Adrenal gland (tissue), 12 donors: ENCODE results near the gene DEFB131A. TPM values are rescaled to one million over a fixed set of nuclear protein-coding genes. Genes with fewer than 3 reads are reported as not detected.
"Not testable (repeated sequence)": the region's sequence is repeated elsewhere in the genome, so short reads cannot be mapped to it uniquely, and the experiment has no call there.

ENCODE experiments used
- DNase-seq, 7 donors: peaks; one replicate each; pipeline ENCODE4 v3.0.0-alpha.2; 2019 to 2020
- H3K27ac ChIP-seq, 5 donors: fragments of 200-600 bp; sonication (generic) in 4 of 5; 1 replicate in 3 of 5; 2 replicates in 2 of 5; pipeline versions ENCODE4 v1.5.1 to v1.8.0; 2016 to 2020; ENCODE audit warnings: mild to moderate bottlenecking in 1 of 5
- H3K27me3 ChIP-seq: fragments of 200-600 bp; 2 replicates; pipeline ENCODE4 v1.8.0; 2021
- H3K36me3 ChIP-seq, 2 donors: fragments of 200-600 bp; replicated peaks in 1 of 2; 1 replicate in 1 of 2; 2 replicates in 1 of 2; pipeline versions ENCODE4 v1.5.1 to v1.8.0; 2018 to 2022
- H3K4me1 ChIP-seq, 2 donors: fragments of 200-600 bp; replicated peaks in 1 of 2; 1 replicate in 1 of 2; 2 replicates in 1 of 2; pipeline versions ENCODE4 v1.5.1 to v1.8.0; 2018 to 2021
- H3K4me3 ChIP-seq, 4 donors: fragments of 200-600 bp; sonication (generic) in 3 of 4; one replicate each; pipeline ENCODE4 v1.5.1; 2016 to 2018
- H3K9me3 ChIP-seq, 3 donors: fragments of 200-600 bp; sonication (generic) in 1 of 3; replicated peaks in 1 of 3; 1 replicate in 2 of 3; 2 replicates in 1 of 3; pipeline versions ENCODE4 v1.5.1 to v1.8.0; 2016 to 2021
- WGBS, 4 donors: extraction: QIAGEN DNeasy Blood & Tissue Kit in 2 of 4; methylation state at CpG; one replicate each; pipeline versions ENCODE4 v1.1.5 to v1.1.7; 2013 to 2017; 5-methylcytosine and 5-hydroxymethylcytosine counted together
- intact Hi-C, 2 donors: fragments of 100-400 bp; cut with DNase I; formaldehyde crosslinking; loops; one replicate each; pipeline versions ENCODE4 v1.14.1 to v1.15.0; 2022 to 2023
- polyA plus RNA-seq, 3 donors: library from polyadenylated mRNA; stranded (reverse); fragments of 200-250 nt in 2 of 3; fragments of 350-450 nt in 1 of 3; fragmentation: Illumina TruSeq in 1 of 3; extraction: RNeasy Lipid Tissue Mini Kit (QIAGEN cat#74804) in 1 of 3; gene quantifications; one replicate each; pipeline ENCODE4 v1.2.3, GENCODE V29; 2013 to 2014
- small RNA-seq, 2 donors: library from RNA; depleted of rRNA; stranded (forward); fragments of <200 nt; gene quantifications; one replicate each; pipeline ENCODE3, GENCODE V24; 2016
- total RNA-seq, 9 donors: library from RNA; depleted of rRNA in 4 of 9; stranded (reverse); fragments of >200 nt in 4 of 9; fragments of 120-200 nt in 1 of 9; fragmentation: NEBNext Ultra II Directional in 1 of 9; extraction: Animal tissue kit (Norgen Biotek cat#: 25700) in 1 of 9; gene quantifications; one replicate each; pipeline versions ENCODE4 v1.1.0 to v1.2.4, GENCODE V29; 2013 to 2023
- TF ChIP-seq, protein P1 (sequence below), 6 experiments: fragments of 450-650 bp in 4 of 6; fragments of 200-600 bp in 2 of 6; sonication (generic) in 1 of 6; IDR thresholded peaks; 1 replicate in 5 of 6; 2 replicates in 1 of 6; pipeline versions ENCODE4 v1.5.1 to v1.8.0; 2016 to 2021; ENCODE audit warnings: antibody characterized with exemption in 6 of 6, mild to moderate bottlenecking in 2 of 6, moderate library complexity in 1 of 6
- donor health status: healthy with polysubstance abuse.
- donor health status: Bipolar disorder and iron deficiency.
- donor health status: DM: yes; HTN: yes; CAD: no.
- donor health status: DM: no; HTN: no; CAD: no.
- donor health status: DM: no; HTN: no; CAD: no.
- donor health status: DM: yes; HTN: yes; CAD: no.

Gene DEFB131A
- total and polyA plus RNA-seq, 12 donors: not detected

DNA sequence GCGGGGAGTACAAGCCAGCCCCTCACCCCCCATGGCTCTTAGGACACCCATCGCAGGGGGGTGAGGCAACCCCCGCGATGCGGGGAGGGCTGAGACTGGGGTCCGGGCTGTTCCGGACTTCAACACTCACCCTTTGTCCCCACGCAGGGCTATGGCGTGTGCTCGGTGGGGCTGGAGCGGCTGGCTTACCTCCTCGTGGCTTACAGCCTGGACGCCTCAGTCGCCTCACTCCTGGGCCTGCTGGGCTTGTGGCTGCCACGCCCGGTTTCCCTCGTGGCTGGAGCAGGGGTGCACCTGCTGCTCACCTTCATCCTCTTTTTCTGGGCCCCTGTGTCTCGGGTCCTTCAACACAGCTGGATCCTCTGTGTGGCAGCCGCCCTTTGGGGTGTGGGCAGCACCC, 49.4 kb downstream of the DEFB131A start:
- H3K27me3 ChIP-seq, intact Hi-C loops, H3K27ac ChIP-seq, H3K36me3 ChIP-seq, H3K4me3 ChIP-seq, H3K9me3 ChIP-seq, DNase-seq, H3K4me1 ChIP-seq: not testable (repeated sequence)
- 44 to 87% (median 72%) methylated on average over 2 to 19 of the region's 19 CpGs for WGBS, 4 donors

DNA sequence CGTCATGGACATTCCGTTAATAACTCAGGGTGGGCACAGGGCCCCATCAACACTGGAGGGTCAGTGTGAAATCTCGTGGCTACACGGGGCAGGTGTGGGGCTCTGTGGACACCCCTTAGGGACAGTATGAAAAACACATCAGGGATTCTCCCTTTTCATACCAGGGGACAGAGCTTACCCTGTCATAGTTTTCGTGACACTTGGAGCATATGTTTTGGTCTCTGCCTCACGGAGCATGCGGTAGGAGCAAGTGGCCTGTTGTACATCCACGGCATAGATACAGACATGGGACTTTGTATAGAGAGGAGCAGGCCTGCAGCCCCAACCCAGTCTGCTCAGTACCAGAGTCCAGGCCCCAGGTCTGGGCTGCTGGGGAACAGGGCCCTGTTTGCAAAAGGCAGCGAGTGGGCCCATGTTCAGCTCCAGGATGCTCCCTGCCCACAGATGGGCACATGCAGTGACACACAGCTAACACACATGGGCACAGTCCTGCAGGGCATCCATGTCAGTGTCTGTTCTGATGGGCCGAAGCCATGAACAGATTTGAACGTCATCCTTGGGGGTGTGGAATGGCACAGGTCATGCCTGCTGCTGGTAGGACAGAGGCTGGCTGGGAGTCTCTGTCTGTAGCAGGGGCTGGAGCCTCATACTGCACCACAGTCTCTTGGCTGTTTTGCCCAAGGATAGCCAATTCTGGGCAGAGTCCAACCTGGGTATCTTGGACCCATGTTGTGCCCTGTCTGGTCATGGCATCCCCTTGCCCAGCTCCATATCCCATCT, 50.2 kb downstream of the DEFB131A start:
- H3K9me3 ChIP-seq, intact Hi-C loops, H3K4me1 ChIP-seq, H3K27ac ChIP-seq, H3K27me3 ChIP-seq, H3K4me3 ChIP-seq, H3K36me3 ChIP-seq, DNase-seq: not testable (repeated sequence)
- WGBS, 4 donors: 70 to 81% (median 75%) methylated on average over 7 to 11 of the region's 11 CpGs

DNA sequence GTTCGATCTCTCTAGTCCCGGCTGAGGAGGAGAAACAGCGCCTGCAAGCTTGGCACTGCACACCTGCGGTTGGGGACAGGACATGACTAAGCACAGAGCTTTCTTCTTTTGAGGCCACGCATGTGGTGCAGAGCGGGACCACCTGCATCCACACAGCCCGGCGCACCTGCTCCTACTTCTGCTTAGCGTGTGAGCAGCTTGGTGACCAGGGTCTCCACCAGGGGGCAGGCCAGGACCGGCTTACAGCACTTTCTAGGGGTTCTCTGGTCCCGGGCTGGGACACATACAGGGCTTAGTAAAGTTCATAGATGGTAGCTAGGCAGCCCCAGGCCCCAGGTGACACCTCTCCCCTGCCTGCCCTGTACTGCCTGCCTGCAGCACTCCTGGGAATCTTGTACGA, 51.2 kb downstream of the DEFB131A start:
- H3K27me3 ChIP-seq, H3K4me1 ChIP-seq, H3K27ac ChIP-seq, intact Hi-C loops, H3K36me3 ChIP-seq, H3K9me3 ChIP-seq, H3K4me3 ChIP-seq: not testable (repeated sequence)
- WGBS, 4 donors: 0 to 11% (median 9%) methylated on average over 3 to 11 of the region's 12 CpGs
- TF ChIP-seq, protein P1, sequence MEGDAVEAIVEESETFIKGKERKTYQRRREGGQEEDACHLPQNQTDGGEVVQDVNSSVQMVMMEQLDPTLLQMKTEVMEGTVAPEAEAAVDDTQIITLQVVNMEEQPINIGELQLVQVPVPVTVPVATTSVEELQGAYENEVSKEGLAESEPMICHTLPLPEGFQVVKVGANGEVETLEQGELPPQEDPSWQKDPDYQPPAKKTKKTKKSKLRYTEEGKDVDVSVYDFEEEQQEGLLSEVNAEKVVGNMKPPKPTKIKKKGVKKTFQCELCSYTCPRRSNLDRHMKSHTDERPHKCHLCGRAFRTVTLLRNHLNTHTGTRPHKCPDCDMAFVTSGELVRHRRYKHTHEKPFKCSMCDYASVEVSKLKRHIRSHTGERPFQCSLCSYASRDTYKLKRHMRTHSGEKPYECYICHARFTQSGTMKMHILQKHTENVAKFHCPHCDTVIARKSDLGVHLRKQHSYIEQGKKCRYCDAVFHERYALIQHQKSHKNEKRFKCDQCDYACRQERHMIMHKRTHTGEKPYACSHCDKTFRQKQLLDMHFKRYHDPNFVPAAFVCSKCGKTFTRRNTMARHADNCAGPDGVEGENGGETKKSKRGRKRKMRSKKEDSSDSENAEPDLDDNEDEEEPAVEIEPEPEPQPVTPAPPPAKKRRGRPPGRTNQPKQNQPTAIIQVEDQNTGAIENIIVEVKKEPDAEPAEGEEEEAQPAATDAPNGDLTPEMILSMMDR (IDR thresholded peaks at IDR 0.05): peak in 3 of 6 experiments; percentile 12 to 40 (median 15)
- DNase-seq: peak; percentile 20 to 63 (median 45)

DNA sequence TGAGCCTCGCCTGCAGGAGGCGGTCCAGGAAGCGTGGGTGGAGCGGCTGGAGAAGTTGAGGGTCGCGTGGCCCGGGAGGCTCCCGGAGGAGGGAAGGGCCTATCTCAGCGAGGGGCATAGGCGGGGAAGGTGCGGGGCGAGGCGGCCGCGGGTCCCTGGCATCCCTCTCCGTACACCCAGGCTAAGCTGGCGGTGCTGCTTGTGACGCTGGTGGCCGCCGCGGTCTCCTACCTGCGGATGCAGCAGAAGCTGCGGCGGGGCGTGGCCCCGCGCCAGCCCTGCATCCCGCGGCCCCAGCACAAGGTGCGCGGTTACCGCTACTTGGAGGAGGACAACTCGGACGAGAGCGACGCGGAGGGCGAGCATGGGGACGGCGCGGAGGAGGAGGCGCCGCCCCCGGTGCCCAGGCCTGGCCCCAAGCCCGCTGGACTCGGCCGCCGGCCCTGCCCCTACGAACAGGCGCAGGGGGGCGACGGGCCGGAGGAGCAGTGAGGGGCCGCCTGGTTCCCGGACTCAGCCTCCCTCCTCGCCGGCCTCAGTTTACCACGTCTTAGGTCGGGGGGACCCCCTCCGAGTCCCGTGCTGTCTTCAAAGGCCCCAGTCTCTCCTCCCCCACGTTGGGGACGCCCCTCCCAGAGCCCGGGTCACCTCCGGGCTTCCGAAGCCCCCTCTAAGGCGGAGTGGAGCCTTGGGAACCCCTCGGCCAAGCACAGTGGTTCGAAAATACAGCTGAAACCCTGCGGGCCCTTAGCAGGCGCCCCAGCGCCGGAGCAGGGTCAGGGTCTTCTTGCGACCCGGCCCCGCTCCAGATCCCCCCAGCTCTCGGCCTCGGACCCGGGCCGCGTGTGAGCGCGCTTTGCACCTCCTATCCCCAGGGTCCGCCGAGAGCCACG, 53.6 kb downstream of the DEFB131A start:
- WGBS, 4 donors: 3% methylated on average over 56 to 81 of the region's 86 CpGs; no CpG with 5 or more reads in 1 of the 4 donors
- DNase-seq, H3K27ac ChIP-seq, intact Hi-C loops, H3K27me3 ChIP-seq, H3K4me1 ChIP-seq, H3K4me3 ChIP-seq, H3K9me3 ChIP-seq, H3K36me3 ChIP-seq: not testable (repeated sequence)

DNA sequence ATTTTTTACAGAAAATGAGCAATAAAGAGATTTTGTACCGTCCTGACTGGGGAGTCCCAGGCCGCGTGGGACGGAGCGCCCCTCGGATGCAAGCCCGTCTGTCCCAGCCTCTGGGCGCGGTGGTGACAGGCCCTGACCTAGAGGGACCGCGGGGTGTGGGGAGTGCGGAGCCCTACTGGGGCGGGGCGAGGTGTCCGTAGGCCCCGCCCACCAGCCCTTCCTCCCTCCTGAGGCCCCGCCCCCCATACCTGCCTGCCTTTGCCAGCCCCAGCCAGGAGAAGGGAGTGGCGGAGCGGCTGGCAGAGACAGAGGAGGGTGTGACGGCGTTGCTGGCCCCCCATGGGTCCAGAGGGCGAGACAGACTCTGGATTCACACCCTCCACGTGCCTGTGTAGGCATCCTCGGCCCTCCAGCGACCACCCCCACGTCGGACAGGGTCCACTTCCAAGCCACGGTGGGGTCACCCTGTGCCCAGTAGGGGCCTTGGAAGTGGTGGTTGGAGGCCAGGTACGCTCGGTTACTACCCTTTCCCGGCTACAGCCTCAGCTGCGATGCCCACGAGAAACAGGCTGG, 54.3 kb downstream of the DEFB131A start:
- DNase-seq, H3K27ac ChIP-seq, H3K36me3 ChIP-seq, H3K4me3 ChIP-seq, H3K27me3 ChIP-seq, H3K4me1 ChIP-seq, H3K9me3 ChIP-seq, intact Hi-C loops: not testable (repeated sequence)
- 17 to 27% (median 19%) methylated on average over 20 to 32 of the region's 33 CpGs; no CpG with 5 or more reads in 1 of the 4 donors for WGBS, 4 donors

DNA sequence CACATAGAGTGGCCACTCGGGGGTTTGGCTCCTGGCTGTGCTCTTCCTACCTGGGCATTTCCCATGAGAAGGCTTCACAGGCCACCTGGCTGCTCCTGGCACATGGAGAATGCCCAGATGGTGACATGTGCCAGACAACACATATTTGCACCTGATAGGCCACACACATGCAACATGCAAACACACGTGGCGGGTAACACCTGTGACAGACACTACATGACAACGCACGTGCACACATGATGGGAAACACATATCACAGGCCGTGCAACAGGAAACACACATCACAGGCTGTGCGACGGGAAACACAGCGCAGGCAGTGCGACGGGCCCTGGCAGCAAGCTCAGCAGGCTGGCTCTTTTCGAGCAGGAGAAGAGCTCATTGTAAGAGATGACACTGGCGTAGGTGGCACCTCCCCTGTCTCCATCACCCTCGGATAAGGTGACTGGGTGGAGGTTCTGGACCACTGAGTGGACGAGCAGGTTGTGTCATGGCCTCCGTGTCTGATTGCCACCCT, 55.8 kb downstream of the DEFB131A start:
- H3K9me3 ChIP-seq, DNase-seq, H3K4me3 ChIP-seq, H3K27me3 ChIP-seq, H3K4me1 ChIP-seq, H3K36me3 ChIP-seq, H3K27ac ChIP-seq, intact Hi-C loops: not testable (repeated sequence)
- 88 to 93% (median 91%) methylated on average over 15 to 16 of the region's 16 CpGs for WGBS, 4 donors

Small RNAs within 50 kb of the gene (small RNA-seq; reads per million reads assigned to genes)
- gene RNA5SP153: 0 reads per million in 2 donors

Other genes starting within 250 kb of the DEFB131A start
- not detected for gene USP17L10, start 233.8 kb upstream of the DEFB131A start, total RNA-seq
- gene USP17L10, start 233.8 kb upstream of the DEFB131A start, polyA plus RNA-seq: not detected
- gene USP17L11, start 229.0 kb upstream of the DEFB131A start, total RNA-seq: not detected
- not detected for gene USP17L11, start 229.0 kb upstream of the DEFB131A start, polyA plus RNA-seq
- not detected for gene USP17L12, start 224.3 kb upstream of the DEFB131A start, total RNA-seq
- not detected for gene USP17L12, start 224.3 kb upstream of the DEFB131A start, polyA plus RNA-seq
- not detected for gene USP17L13, start 219.5 kb upstream of the DEFB131A start, total RNA-seq
- not detected for gene USP17L13, start 219.5 kb upstream of the DEFB131A start, polyA plus RNA-seq
- gene USP17L15, start 210.0 kb upstream of the DEFB131A start, total RNA-seq: not detected
- gene USP17L15, start 210.0 kb upstream of the DEFB131A start, polyA plus RNA-seq: not detected
- not detected for gene USP17L17, start 200.5 kb upstream of the DEFB131A start, total RNA-seq
- not detected for gene USP17L17, start 200.5 kb upstream of the DEFB131A start, polyA plus RNA-seq
- not detected for gene USP17L18, start 195.8 kb upstream of the DEFB131A start, total RNA-seq
- not detected for gene USP17L18, start 195.8 kb upstream of the DEFB131A start, polyA plus RNA-seq
- not detected for gene USP17L19, start 191.0 kb upstream of the DEFB131A start, total RNA-seq
- not detected for gene USP17L19, start 191.0 kb upstream of the DEFB131A start, polyA plus RNA-seq
- gene USP17L20, start 186.3 kb upstream of the DEFB131A start, total RNA-seq: not detected
- not detected for gene USP17L20, start 186.3 kb upstream of the DEFB131A start, polyA plus RNA-seq
- gene USP17L21, start 181.5 kb upstream of the DEFB131A start, total RNA-seq: not detected
- not detected for gene USP17L21, start 181.5 kb upstream of the DEFB131A start, polyA plus RNA-seq
- gene USP17L22, start 176.8 kb upstream of the DEFB131A start, total RNA-seq: 1 to 10 TPM in 1 of 9 donors, not detected in 8; 4.4 TPM
- not detected for gene USP17L22, start 176.8 kb upstream of the DEFB131A start, polyA plus RNA-seq
- not detected for gene USP17L24, start 119.2 kb upstream of the DEFB131A start, total RNA-seq
- gene USP17L24, start 119.2 kb upstream of the DEFB131A start, polyA plus RNA-seq: not detected
- not detected for gene USP17L25, start 114.5 kb upstream of the DEFB131A start, total RNA-seq
- not detected for gene USP17L25, start 114.5 kb upstream of the DEFB131A start, polyA plus RNA-seq
- gene USP17L26, start 109.8 kb upstream of the DEFB131A start, total RNA-seq: not detected
- not detected for gene USP17L26, start 109.8 kb upstream of the DEFB131A start, polyA plus RNA-seq
- gene USP17L5, start 105.0 kb upstream of the DEFB131A start, total RNA-seq: not detected
- not detected for gene USP17L5, start 105.0 kb upstream of the DEFB131A start, polyA plus RNA-seq
- gene USP17L27, start 100.3 kb upstream of the DEFB131A start, total RNA-seq: not detected
- not detected for gene USP17L27, start 100.3 kb upstream of the DEFB131A start, polyA plus RNA-seq
- gene USP17L28, start 95.5 kb upstream of the DEFB131A start, total RNA-seq: not detected
- not detected for gene USP17L28, start 95.5 kb upstream of the DEFB131A start, polyA plus RNA-seq
- not detected for gene USP17L29, start 90.8 kb upstream of the DEFB131A start, total RNA-seq
- gene USP17L29, start 90.8 kb upstream of the DEFB131A start, polyA plus RNA-seq: not detected
- gene USP17L30, start 81.3 kb upstream of the DEFB131A start, total RNA-seq: not detected
- gene USP17L30, start 81.3 kb upstream of the DEFB131A start, polyA plus RNA-seq: not detected